MM.1S (cell line): ENCODE data around the gene RFX6.
A peak's percentile ranks its signal among the peaks of the same experiment; 100 is the strongest.
"Not testable (repeated sequence)": the region's sequence is repeated elsewhere in the genome, so short reads cannot be mapped to it uniquely, and the experiment has no call there.

Experiments used
- DNase-seq: peaks from one replicate; pipeline ENCODE4 v3.0.0-alpha.2; 2015
- H2AFZ ChIP-seq: fragments of 300-600 bp; sonication (generic); 2 replicates; pipeline ENCODE4 v1.6.0; 2016; ENCODE audit warnings: antibody characterized with exemption, low read length
- H3F3A ChIP-seq: fragments of 300-600 bp; sonication (generic); 2 replicates; pipeline ENCODE4 v1.6.1; 2016; ENCODE audit warnings: mild to moderate bottlenecking, antibody characterized with exemption, low read length, moderate library complexity, mixed read lengths; ENCODE audit not compliant: insufficient read depth
- H3K27ac ChIP-seq: fragments of 300-600 bp; sonication (generic); 2 replicates; pipeline ENCODE4 v1.5.1; 2016; ENCODE audit warnings: mild to moderate bottlenecking, low read length
- H3K27me3 ChIP-seq: fragments of 300-600 bp; sonication (generic); replicated peaks from 2 replicates; pipeline ENCODE4 v1.6.0; 2016; ENCODE audit warnings: low read length; ENCODE audit not compliant: insufficient read depth
- H3K36me3 ChIP-seq: fragments of 300-600 bp; sonication (generic); replicated peaks from 2 replicates; pipeline ENCODE4 v1.6.1; 2016; ENCODE audit warnings: mild to moderate bottlenecking, low read length, mixed read lengths; ENCODE audit not compliant: insufficient read depth
- H3K4me1 ChIP-seq: fragments of 300-600 bp; sonication (generic); 2 replicates; pipeline ENCODE4 v1.6.1; 2016; ENCODE audit warnings: low read length, mixed read lengths
- H3K4me2 ChIP-seq: fragments of 300-600 bp; sonication (generic); 2 replicates; pipeline ENCODE4 v1.6.0; 2016; ENCODE audit warnings: low read depth, low read length
- H3K4me3 ChIP-seq: fragments of 300-600 bp; sonication (generic); 2 replicates; pipeline ENCODE4 v1.5.1; 2016; ENCODE audit warnings: low read length, mixed read lengths
- H3K79me2 ChIP-seq: fragments of 300-600 bp; sonication (generic); 2 replicates; pipeline ENCODE4 v1.6.1; 2016; ENCODE audit warnings: mixed run types, low read length, mixed read lengths
- H3K9ac ChIP-seq: fragments of 300-600 bp; sonication (generic); 2 replicates; pipeline ENCODE4 v1.6.1; 2016; ENCODE audit warnings: low read length, mixed read lengths
- H3K9me2 ChIP-seq: fragments of 300-600 bp; sonication (generic); replicated peaks from 2 replicates; pipeline ENCODE4 v1.6.1; 2016; ENCODE audit warnings: mild to moderate bottlenecking, low read length, mixed read lengths; ENCODE audit not compliant: insufficient read depth
- H3K9me3 ChIP-seq: fragments of 300-600 bp; sonication (generic); replicated peaks from 2 replicates; pipeline ENCODE4 v1.6.1; 2016; ENCODE audit warnings: mild to moderate bottlenecking, low read length, mixed read lengths; ENCODE audit not compliant: insufficient read depth
- H4K20me1 ChIP-seq: fragments of 300-600 bp; sonication (generic); 2 replicates; pipeline ENCODE4 v1.6.1; 2016; ENCODE audit warnings: mild to moderate bottlenecking, low read length, moderate library complexity, mixed read lengths; ENCODE audit not compliant: insufficient read depth
- EZH2 ChIP-seq: fragments of 300-600 bp; sonication (generic); optimal IDR thresholded peaks from 2 replicates; pipeline ENCODE3; 2017; ENCODE audit warnings: low read depth, mild to moderate bottlenecking, antibody characterized with exemption, low read length, mixed read lengths
- EZH2phosphoT487 ChIP-seq: fragments of 300-600 bp; sonication (generic); IDR thresholded peaks from 2 replicates; pipeline ENCODE4 v1.6.1; 2018; ENCODE audit warnings: antibody characterized with exemption, low read length
- TF ChIP-seq, protein P1 (sequence below): fragments of 300-600 bp; sonication (generic); IDR thresholded peaks from 2 replicates; pipeline ENCODE4 v1.5.1; 2016; ENCODE audit warnings: antibody characterized with exemption, low read length, mixed read lengths

The RFX6 gene, protein sequence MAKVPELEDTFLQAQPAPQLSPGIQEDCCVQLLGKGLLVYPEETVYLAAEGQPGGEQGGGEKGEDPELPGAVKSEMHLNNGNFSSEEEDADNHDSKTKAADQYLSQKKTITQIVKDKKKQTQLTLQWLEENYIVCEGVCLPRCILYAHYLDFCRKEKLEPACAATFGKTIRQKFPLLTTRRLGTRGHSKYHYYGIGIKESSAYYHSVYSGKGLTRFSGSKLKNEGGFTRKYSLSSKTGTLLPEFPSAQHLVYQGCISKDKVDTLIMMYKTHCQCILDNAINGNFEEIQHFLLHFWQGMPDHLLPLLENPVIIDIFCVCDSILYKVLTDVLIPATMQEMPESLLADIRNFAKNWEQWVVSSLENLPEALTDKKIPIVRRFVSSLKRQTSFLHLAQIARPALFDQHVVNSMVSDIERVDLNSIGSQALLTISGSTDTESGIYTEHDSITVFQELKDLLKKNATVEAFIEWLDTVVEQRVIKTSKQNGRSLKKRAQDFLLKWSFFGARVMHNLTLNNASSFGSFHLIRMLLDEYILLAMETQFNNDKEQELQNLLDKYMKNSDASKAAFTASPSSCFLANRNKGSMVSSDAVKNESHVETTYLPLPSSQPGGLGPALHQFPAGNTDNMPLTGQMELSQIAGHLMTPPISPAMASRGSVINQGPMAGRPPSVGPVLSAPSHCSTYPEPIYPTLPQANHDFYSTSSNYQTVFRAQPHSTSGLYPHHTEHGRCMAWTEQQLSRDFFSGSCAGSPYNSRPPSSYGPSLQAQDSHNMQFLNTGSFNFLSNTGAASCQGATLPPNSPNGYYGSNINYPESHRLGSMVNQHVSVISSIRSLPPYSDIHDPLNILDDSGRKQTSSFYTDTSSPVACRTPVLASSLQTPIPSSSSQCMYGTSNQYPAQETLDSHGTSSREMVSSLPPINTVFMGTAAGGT

DNA sequence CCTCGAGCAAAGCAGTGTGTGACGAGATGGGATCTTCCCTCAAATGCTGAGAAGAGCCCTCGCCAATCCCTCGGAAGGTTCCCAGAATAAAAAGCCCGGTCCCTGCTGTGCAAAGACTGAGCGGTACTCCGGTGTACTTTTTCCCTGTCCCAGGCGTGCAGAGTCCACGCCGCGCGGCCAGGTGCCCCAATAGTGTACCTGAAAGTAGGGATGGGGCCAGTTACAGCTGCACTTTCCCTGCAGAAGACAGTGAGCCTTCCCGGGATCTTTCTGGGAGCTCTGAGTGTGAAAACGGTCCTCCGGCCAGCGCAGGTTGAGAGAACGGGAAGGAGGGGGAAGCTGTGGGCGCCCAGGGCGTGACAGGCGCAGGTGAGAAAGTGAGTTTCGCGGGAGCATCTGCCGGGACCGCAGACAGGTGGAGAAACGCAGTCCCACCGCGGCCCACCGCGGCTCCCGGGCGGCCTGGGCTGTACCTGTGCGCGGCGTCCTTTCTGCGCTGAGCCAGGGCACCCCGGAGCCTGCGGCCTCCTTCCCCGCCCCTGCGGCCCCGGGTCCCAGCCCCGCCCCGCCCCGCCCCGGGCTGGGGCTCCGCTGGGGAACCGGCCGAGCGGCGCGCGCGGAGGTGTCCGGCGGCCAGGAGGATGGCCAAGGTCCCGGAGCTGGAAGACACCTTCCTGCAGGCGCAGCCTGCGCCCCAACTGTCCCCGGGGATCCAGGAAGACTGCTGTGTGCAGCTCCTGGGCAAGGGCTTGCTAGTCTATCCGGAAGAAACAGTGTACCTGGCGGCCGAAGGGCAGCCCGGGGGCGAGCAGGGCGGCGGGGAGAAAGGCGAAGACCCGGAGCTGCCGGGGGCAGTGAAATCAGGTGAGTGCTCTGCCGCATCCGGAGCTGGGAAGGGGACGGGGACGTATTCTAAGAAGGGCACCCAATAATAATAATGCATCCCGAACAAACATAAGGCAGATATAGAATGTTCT is at the start of gene RFX6:
Gene RFX6, plus strand, starts transcription at position 608 of the 977 bp plus-strand sequence. Its CDS starts 34 bp downstream, at position 642.
- Histone ChIP-seq H3K27me3 (no peaks in the 10 kb centered on the region), H3K9ac (no peak within 1 kb of the TSS), H3K9me2 (no peaks in the 10 kb centered on the region), H2AFZ (no peak within 1 kb of the TSS), H3K36me3 (no peaks in the 10 kb centered on the region), H3K79me2 (no peaks in the 10 kb centered on the region), H4K20me1 (no peaks in the 10 kb centered on the region), H3K4me1 (no peaks in the 10 kb centered on the region), H3K27ac (no peak within 1 kb of the TSS), H3K4me2 (peak within 1 kb of the TSS; percentile 41; the same call in 1 of the 2 replicates), H3K4me3 (peak within 1 kb of the TSS; percentile 37; the same call in 1 of the 2 replicates), H3K9me3 (no peaks in the 10 kb centered on the region), H3F3A (no peaks in the 10 kb centered on the region)
- TF ChIP-seq, protein P1, sequence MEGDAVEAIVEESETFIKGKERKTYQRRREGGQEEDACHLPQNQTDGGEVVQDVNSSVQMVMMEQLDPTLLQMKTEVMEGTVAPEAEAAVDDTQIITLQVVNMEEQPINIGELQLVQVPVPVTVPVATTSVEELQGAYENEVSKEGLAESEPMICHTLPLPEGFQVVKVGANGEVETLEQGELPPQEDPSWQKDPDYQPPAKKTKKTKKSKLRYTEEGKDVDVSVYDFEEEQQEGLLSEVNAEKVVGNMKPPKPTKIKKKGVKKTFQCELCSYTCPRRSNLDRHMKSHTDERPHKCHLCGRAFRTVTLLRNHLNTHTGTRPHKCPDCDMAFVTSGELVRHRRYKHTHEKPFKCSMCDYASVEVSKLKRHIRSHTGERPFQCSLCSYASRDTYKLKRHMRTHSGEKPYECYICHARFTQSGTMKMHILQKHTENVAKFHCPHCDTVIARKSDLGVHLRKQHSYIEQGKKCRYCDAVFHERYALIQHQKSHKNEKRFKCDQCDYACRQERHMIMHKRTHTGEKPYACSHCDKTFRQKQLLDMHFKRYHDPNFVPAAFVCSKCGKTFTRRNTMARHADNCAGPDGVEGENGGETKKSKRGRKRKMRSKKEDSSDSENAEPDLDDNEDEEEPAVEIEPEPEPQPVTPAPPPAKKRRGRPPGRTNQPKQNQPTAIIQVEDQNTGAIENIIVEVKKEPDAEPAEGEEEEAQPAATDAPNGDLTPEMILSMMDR = no peak
- DNase-seq = no peak

DNA sequence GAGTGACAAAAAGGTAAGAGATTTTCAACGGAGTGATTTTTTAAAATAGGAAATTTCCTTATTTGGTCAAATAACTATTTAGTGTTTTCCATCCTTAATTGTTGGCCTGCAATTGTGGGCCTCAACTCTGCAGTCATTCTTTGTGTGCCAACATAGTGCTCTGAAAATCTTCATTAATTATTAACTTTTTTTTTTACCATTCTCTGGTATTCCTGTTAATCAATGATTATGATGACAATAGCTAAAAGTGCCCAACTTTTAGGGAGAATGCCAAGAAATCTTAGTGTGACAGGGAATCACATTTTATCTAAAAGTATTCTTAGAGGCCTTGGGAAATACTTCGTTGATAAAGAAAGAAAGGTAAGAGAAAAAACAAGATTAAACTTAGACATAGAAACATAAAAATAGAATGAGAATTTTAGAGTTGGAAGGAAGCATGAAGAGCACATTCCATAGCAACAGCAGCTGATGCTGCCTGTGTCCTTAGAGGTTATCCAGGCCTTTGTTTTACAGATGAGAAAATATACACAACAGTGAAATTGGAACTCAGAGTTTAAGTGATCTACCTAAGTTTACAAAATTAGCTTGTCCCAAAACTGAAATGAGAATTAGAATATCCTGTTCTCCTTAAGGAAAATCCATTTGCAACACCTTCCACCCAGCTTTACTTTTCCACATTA is 49.3 kb upstream of the RFX6 start:
- DNase-seq = no peak
- no peaks in the 10 kb centered on the region for H3K9me2 ChIP-seq
- H3K27ac ChIP-seq = no peak overlapping the region
- H3K4me3 ChIP-seq = no peak overlapping the region
- TF ChIP-seq EZH2phosphoT487 (no peak), EZH2 (no peak)
- TF ChIP-seq, protein P1 = no peak
- no peaks in the 10 kb centered on the region for H3F3A ChIP-seq
- H3K4me1 ChIP-seq = no peaks in the 10 kb centered on the region
- H4K20me1 ChIP-seq = no peaks in the 10 kb centered on the region
- H3K9me3 ChIP-seq = no peaks in the 10 kb centered on the region
- no peak overlapping the region for H3K9ac ChIP-seq
- no peaks in the 10 kb centered on the region for H3K27me3 ChIP-seq
- H3K4me2 ChIP-seq = no peak overlapping the region
- H2AFZ ChIP-seq = no peak overlapping the region
- H3K36me3 ChIP-seq = no peaks in the 10 kb centered on the region
- H3K79me2 ChIP-seq = no peaks in the 10 kb centered on the region

DNA sequence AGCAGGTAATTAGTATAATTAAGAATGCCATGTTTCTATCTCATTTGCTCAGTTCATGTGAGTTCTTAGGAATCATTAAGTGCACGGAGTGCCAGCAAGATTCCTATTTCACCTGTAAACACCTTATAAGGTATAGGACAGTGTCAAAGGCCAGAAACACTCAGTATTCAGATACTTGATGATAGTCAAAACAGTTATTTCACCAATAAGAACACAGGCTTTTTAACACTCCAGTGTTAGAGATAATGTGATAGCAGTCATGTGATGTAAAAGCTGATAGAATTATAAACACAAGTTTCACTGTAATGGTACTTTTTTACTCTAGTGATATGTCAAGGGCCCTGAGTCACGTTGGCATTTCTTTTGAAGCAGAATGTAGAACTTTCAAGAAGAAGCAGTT is 48.1 kb upstream of the RFX6 start, which contains the start of gene GPRC6A:
Gene GPRC6A, minus strand, starts transcription at position 101 of the 400 bp plus-strand sequence. Its CDS starts 70 bp downstream, at position 31.
- Histone ChIP-seq H3K4me2 (no peak within 1 kb of the TSS), H2AFZ (no peak within 1 kb of the TSS), H3K9me3 (no peaks in the 10 kb centered on the region), H3F3A (no peaks in the 10 kb centered on the region), H3K4me1 (no peaks in the 10 kb centered on the region), H3K27ac (no peak within 1 kb of the TSS), H3K27me3 (no peaks in the 10 kb centered on the region), H3K79me2 (no peaks in the 10 kb centered on the region), H3K9ac (no peak within 1 kb of the TSS), H3K4me3 (no peak within 1 kb of the TSS), H3K9me2 (no peaks in the 10 kb centered on the region), H3K36me3 (no peaks in the 10 kb centered on the region), H4K20me1 (no peaks in the 10 kb centered on the region)
- TF ChIP-seq EZH2 = no peak
- TF ChIP-seq EZH2phosphoT487 = no peak
- TF ChIP-seq, protein P1 = no peak
- DNase-seq = no peak

DNA sequence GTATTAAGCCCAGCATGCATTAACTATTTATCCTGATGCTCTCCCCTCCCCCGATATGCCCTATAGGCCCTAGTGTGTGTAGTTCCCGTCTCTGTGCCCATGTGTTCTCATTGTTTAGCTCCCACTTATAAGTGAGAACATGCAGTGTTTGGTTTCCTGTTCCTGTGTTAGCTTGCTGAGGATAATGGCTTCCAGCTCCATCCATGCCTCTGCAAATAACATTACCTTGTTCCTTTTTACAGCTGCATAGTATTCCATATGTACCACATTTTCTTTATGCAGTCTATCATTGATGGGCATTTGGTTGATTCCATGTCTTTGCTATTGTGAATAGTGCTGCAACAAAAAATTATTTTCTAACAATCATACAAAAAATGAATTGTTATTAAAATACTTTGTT is 42.5 kb upstream of the RFX6 start:
- not testable (repeated sequence) for H4K20me1 ChIP-seq, H3K27ac ChIP-seq, H2AFZ ChIP-seq, H3K27me3 ChIP-seq, DNase-seq, H3K9me3 ChIP-seq, H3K9me2 ChIP-seq, H3K36me3 ChIP-seq, H3K9ac ChIP-seq, H3K4me3 ChIP-seq, H3K79me2 ChIP-seq, H3F3A ChIP-seq, H3K4me1 ChIP-seq, H3K4me2 ChIP-seq
